NCI-H446 (cell line): ENCODE data around the gene PLPP3.
"Not testable (repeated sequence)": the region's sequence is repeated elsewhere in the genome, so short reads cannot be mapped to it uniquely, and the experiment has no call there.

ENCODE experiments used
- DNase-seq, 2 experiments: peaks; one replicate each; lab custom pipeline; 2025; lab: John Stamatoyannopoulos, UW

PLPP3 gene

GRCh38 chr1:56578963-56579875 is at the start of gene PLPP3:
TSS of gene PLPP3 (minus strand) at chr1:56579563. CDS start at chr1:56579016, 547 bp downstream.
- peak; percentile 72 to 85 for DNase-seq

- no peak for DNase-seq
These were observed 48.3 kb upstream of the PLPP3 start for GRCh38 chr1:56627636-56628039.

- no peak for DNase-seq
These were observed 47.8 kb upstream of the PLPP3 start for GRCh38 chr1:56627019-56627635.

GRCh38 chr1:56626546-56626945 is 47.2 kb upstream of the PLPP3 start:
- no peak for DNase-seq

- DNase-seq: no peak
These were observed 46.6 kb upstream of the PLPP3 start for GRCh38 chr1:56625819-56626440.

GRCh38 chr1:56617141-56617540 is 37.8 kb upstream of the PLPP3 start:
- no peak for DNase-seq

- not testable (repeated sequence) for DNase-seq
These were observed 31.4 kb upstream of the PLPP3 start for GRCh38 chr1:56610770-56611169.

- DNase-seq: not testable (repeated sequence)
These were observed 30.7 kb upstream of the PLPP3 start for GRCh38 chr1:56610097-56610496.

- DNase-seq: not testable (repeated sequence)
These were observed 16.2 kb upstream of the PLPP3 start for GRCh38 chr1:56595397-56596191.

- no peak for DNase-seq
These were observed 12.5 kb upstream of the PLPP3 start for GRCh38 chr1:56591909-56592308.

- no peak for DNase-seq
These were observed 11.2 kb upstream of the PLPP3 start for GRCh38 chr1:56590520-56591011.

- no peak for DNase-seq
These were observed 10.0 kb upstream of the PLPP3 start for GRCh38 chr1:56589369-56589768.

GRCh38 chr1:56586502-56586901 is 7.1 kb upstream of the PLPP3 start:
- DNase-seq: no peak

GRCh38 chr1:56585985-56586384 is 6.6 kb upstream of the PLPP3 start:
- DNase-seq: peak in 1 of 2 experiments; percentile 37

GRCh38 chr1:56584910-56585528 is 5.7 kb upstream of the PLPP3 start:
- peak; percentile 61 to 79 for DNase-seq

GRCh38 chr1:56583957-56584468 is 4.7 kb upstream of the PLPP3 start:
- DNase-seq: no peak

- no peak for DNase-seq
These were observed 1.4 kb upstream of the PLPP3 start for GRCh38 chr1:56580771-56581170.

- DNase-seq: peak in 1 of 2 experiments; percentile 39
These were observed 1.0 kb downstream of the PLPP3 start for GRCh38 chr1:56578138-56578962.

- peak in 1 of 2 experiments; percentile 42 for DNase-seq
These were observed 1.8 kb downstream of the PLPP3 start for GRCh38 chr1:56577406-56578137.
